Right renal cortex interstitium (tissue), 3 donors: ENCODE results near the gene EARS2. TPM values are rescaled to one million over a fixed set of nuclear protein-coding genes. Genes with fewer than 3 reads are reported as not detected.
"Not testable (repeated sequence)": the region's sequence is repeated elsewhere in the genome, so short reads cannot be mapped to it uniquely, and the experiment has no call there.

Source experiments
- DNase-seq, 3 donors: peaks; one replicate each; pipeline ENCODE4 v3.0.0-alpha.2; 2013; ENCODE audit warnings: low read depth in 3 of 3, low spot score in 2 of 3
- polyA plus RNA-seq, 3 donors: library from polyadenylated mRNA; unstranded; fragments of 120-200 nt; gene quantifications; one replicate each; pipeline ENCODE4 v1.2.1, GENCODE V29; 2013; ENCODE audit not compliant: insufficient read length in 3 of 3

The EARS2 gene
- polyA plus RNA-seq, 3 donors, result 27.2 to 31.8 (median 29.7) TPM

DNA sequence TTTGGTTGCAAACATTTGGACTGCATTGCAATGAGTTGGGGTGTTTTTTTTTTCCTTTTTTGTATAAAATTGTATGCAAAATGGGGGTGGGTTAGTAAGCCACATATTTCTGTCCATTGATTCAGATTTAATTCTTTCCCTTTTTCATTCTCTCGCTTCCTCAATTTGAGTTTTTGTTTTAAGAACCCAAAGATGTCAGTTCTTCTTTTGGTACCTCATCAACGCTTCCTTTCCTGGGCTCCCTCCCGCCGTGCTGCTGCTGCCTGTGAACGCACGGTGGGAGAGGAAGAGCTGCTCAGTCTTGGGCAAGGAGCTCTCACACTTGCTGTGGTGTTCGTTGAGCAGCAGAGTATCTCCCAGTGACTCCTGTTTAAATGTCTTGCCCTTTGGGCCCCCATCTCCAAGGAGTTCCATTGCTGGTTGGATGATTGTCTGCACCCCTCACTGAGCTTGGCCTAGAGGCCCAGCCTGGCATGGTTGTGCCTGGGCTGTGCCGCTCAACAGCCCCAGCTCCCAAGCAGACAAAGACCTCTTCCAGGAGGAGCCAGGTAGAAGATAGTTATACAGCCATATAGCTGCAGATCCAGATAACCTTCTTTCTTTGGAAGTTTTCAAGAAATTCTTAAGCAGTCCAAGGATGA lies 14.0 kb upstream of the EARS2 start:
- DNase-seq, result no peak

- DNase-seq, result no peak
These were observed 10.5 kb upstream of the EARS2 start for GRCh38 chr16:23567602-23568001.

DNA sequence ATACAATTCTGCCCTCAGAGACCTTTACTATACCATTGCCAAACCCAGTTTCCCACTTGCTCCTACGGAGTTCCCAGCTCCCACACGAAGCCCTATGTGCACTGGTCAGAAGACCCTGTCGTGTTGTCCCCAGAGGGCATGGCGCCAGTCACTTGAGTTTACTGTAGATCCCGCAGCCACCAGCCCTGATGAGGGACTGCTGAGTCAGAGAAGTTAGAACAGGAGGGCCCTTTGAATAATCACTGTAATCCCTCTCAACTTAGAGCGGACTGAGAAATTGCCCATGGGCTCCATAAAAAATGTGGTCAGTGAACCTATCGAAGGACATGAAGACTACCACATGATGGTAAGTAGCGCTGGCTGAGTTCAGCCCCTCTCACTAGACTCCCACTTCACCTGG lies 9.6 kb upstream of the EARS2 start:
- no peak for DNase-seq

GRCh38 chr16:23564575-23565363 lies 7.6 kb upstream of the EARS2 start:
- no peak for DNase-seq

- no peak for DNase-seq
These were observed 6.0 kb upstream of the EARS2 start for GRCh38 chr16:23563186-23563585.

DNA sequence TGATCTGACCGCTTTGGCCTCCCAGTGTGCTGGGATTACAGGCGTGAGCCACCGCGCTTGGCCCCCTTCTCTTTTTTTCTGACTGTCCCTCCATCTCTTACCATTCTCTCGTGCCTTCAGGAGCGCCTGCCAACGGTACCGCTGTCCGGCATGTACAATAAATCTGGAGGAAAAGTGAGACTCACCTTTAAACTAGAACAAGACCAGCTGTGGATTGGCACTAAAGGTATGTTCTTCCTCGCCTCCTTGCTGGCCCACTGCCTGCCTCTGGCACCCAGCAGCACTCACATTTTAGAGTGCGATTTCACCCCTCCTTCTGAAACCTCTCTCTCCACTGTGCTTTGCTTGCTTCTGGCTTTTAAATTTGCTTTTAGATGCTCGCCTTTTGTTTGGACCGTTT lies 5.4 kb upstream of the EARS2 start:
- DNase-seq, result no peak

DNA sequence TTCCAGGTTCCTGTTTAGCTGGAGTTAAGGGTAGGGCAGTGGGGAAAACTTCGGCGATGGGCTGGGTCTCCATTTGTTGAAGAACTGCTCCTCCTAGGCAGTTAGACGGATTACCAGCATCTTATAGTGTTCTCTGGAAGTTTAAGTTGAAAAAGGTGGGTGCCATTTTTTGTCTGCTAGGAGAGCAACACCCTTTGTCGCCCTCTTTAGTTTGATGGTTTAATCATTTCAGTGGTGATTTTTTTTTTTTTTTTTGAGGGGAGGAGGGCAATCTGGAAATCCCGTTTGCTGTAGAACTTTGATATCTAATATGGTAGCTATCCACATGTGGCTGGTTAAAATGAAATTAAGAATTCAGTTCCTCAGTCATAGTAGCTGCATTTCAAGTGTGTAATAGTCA lies 4.4 kb upstream of the EARS2 start:
- no peak for DNase-seq

GRCh38 chr16:23557779-23558702 lies 891 bp upstream of the EARS2 start:
- no peak for DNase-seq

- no peak for DNase-seq
These were observed 2.6 kb downstream of the EARS2 start for GRCh38 chr16:23554536-23554935.

- DNase-seq, result no peak
These were observed 5.0 kb downstream of the EARS2 start for GRCh38 chr16:23552161-23552560.

DNA sequence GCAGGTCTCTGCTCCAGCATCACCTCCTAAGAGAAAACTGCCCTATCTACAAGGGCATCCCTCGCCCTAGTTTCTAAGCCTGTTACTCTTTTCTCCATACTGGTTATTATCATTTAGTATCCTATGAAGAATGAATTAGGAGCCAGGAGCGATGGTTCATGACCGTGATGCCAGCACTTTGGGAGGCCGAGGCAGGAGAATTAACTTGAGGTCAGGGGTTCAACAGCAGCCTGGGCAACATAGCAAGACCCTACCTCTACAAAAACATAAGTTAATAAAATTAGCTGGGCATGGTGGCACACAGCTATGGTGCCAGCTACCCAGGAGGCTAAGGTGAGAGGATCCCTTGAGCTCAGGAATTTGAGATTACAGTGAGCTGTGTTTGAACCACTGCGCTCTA lies 7.2 kb downstream of the EARS2 start:
- DNase-seq, result no peak

DNA sequence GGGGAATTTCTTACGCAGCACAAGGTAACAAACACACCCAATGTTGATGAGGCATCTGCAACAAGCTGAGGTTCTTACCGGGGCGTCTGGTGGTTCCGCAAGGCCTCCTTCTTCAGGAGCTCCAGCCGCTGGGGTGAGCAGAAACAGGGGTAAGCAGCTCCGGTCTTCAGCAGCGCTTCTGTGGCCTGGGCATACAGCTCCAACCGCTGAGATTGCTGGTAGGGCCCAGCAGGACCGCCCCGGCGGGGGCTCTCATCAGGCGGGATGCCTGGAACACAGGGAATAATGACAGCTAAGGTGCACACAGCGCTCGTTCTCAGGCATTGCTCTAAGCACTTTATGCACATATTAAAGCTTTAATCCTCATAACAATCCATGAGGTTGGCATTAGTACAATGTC lies 12.7 kb downstream of the EARS2 start:
- no peak for DNase-seq

- not testable (repeated sequence) for DNase-seq
These were observed 16.4 kb downstream of the EARS2 start for GRCh38 chr16:23540817-23541178.

- no peak for DNase-seq
These were observed 16.9 kb downstream of the EARS2 start for GRCh38 chr16:23539984-23540816.

DNA sequence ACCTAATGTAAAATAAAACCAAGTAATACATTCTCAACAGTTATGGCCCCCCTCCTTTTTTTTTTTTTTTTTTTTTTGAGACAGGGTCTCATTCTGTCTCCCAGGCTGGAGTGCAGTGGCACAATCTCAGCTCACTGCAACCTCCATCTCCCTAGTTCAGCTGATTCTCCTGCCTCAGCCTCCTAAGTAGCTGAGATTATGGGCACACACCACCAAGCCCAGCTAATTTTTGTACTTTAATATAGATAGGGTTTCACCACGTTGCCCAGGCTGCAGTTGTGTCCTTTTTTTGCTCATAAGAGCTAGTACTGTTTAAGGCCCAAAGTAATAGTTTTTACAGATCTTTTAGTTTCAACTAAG lies 18.3 kb downstream of the EARS2 start:
- DNase-seq, result no peak

- no peak for DNase-seq
These were observed 19.8 kb downstream of the EARS2 start for GRCh38 chr16:23537390-23537789.

DNA sequence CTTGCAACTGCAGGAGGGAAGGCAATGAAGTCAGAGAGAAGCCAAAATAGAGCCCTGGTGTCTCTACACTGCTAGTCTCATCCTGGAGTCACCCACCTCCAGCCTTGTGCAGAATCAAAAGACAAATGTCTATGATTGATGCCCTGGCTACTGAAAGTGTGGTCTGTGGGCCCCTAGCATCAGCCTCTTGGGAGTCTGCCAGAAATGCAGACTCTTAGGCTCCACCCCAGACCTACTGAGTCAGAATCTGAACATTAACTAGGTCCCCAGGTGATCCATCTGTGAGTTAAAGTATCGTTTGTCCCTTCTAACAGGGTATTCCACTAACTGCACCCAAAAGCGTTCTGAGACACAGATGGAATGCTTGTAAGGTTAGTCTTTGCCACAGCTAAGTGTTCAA lies 21.2 kb downstream of the EARS2 start:
- no peak for DNase-seq

DNA sequence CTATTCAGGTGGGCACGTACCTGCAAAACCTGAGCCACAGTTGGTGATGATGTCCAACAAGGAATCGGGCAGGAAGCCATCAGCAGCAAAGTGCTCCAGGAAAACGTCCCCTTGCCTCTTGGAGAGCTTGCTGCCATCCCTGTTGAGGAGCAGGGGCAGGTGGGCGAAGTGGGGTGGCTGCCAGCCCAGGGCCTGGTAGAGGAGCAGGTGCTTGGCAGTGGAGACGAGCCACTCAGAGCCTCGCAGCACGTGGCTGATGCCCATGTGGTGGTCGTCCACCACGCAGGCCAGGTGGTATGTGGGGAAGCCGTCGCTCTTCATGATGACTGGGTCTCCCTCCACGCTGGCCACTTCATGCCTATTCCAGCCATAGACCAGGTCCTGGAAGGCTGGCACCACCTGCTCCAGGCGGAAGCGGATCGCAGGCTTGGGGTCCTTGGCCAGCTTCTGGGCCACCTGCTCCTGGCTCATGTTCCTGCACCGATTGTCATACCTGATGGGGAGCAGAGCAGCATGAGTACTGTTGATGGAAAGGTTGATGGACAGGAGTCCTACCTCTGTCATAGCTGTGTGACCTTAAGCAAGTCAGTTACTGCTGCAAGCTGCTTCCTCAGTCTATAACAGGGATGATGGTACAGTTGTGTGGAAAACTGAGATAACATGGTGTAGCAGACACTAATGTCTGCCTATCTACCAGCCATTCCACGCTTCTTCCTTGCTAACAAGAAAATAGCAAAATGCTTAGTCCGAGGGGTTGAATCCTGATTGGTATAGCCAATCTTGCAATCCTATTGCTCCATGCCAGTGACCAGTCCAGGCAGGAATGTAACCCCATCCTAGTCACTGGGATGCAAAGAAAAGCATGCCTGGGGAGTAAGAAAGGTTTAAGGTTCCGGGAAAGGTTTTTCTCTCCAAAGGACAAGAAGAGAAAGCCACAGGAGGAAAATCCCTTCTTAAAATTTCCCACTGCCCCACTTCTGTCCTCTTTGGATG lies 22.0 kb downstream of the EARS2 start:
- DNase-seq, result no peak

- DNase-seq, result no peak
These were observed 24.7 kb downstream of the EARS2 start for GRCh38 chr16:23532448-23532847.
